Activated T-cell treated with anti-CD3 and anti-CD28 coated beads for 24 hours (primary cell): ENCODE data around the gene FANK1.

Source experiments
- DNase-seq: peaks from one replicate; pipeline ENCODE4 v3.0.0-alpha.2; 2020; ENCODE audit warnings: low read depth

Gene FANK1

DNA sequence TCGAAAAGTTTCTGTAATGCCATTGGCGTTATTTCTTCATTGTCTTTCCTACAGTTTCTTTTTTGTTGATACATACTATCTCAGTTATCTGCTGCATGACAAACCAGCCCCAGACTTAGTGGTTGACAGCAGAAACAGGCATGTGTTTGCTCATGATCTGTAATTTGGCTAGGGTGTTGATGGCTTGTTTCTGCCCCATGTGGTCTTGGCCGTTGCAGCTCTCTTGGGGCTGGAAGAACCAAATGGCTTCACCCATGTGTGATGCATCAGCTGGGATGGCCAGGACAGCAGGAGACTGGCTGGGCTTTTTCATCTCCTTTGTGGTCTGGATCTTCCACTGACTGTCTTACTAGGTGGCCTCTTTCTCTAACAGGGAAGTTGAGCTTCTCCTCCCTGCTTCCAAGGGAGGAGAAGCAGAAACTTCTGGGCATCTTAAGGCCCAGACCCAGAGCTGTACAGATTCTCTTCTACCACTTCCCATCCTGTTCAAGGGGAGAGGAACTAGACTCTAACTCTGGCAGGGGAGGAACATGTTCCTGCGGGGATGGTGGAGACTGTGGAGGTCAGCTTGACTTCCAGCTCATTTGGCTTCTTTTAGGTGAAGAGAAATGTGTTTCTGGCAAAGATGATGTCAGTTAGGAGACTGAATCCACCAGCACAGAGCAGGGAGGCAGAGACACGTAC, 89.3 kb downstream of the FANK1 start:
- no peak for DNase-seq

DNA sequence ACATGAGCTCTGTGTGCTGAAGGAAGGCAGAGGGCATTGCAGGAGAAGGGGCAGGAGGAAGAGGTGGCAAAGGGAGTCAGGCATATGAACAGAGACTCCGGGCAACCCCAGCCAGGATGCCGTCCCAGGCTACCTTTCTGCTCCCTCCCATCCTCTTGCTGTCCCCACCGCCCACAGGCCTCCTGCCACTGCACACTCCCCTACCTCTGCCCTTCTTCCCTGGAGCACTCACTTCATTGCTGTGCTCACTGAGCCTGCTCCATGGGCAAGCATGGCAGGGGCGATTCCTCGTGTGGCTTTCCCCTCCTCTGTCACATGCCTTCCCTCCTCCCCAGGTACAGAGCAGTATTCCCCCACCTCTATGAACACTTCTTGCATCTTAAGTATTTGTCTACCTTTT, 93.4 kb downstream of the FANK1 start:
- no peak for DNase-seq

DNA sequence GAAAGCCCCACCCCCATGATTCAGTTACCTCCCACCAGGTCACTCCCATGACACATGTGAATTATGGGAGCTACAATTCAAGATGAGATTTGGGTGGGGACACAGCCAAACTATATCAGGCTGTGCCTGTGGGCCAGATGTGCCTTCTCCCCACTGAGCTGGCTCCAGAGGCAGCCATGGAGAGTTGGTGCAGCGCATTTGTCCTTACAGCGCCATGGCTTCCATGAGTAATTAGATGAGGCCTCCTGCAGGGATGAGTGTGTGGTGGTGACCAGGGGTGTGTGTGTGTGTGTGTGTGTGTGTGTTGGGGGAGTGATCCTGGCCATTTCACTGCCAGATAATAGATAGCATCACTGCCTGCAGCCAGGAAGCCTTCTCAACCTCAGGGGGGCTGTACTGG, 94.6 kb downstream of the FANK1 start:
- no peak for DNase-seq

DNA sequence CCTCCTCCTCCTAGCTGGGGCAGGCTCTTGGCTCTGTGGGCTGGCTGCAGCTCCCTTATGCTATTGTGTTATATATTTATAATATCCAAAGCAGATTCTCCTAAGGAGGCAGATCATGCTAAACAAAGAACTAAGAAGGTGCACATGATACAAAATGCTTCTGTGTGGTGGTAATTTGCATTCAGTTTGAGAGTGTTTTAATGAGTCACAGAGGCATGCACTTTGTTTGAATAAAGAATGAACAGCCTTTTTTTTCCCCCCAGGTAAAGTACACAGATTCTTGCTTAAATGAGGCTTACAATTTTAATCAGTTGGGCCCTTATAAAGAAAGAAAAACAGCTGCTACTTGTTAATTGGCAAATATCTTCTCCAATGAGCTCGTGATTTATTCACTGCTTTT, 95.0 kb downstream of the FANK1 start:
- DNase-seq: no peak

DNA sequence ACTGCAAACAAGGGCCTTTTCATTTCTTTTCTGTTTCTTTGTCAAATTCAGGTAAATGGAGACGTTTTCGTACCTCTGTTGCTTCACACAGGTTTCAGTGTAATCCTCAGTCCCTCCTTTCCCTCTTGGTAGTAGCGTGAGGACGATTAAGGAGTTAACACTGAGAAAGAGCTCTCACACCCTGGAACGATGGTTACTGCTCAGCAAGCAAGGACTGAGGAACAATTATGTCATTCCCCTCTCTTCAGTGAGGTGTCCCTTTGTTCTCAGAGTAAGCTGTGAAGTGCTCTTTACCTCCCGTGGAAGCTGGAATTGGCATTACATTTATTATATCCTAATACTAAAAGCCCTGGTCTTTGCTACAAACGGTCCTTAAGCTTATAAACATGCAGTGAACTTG, 95.9 kb downstream of the FANK1 start:
- no peak for DNase-seq

DNA sequence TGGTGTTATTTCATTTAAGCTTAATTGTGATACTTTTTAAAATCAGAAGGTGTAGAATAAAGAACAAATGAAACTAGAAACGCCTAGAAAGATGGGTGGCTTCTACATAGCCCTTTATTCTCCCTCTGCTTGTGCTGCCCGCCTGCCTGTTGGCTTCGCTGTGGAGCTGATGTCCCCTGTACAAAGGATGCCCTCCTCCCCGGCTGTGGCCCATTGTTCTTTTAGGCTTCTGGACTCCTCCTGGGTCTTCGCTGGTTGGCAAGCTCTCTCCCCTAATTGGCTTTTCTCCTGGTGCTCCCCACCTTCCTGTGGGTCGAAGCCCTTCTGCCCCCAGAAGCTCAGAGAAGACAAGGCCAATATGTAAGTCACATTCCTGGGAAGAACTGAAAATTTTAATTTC, 98.2 kb downstream of the FANK1 start:
- DNase-seq: no peak

DNA sequence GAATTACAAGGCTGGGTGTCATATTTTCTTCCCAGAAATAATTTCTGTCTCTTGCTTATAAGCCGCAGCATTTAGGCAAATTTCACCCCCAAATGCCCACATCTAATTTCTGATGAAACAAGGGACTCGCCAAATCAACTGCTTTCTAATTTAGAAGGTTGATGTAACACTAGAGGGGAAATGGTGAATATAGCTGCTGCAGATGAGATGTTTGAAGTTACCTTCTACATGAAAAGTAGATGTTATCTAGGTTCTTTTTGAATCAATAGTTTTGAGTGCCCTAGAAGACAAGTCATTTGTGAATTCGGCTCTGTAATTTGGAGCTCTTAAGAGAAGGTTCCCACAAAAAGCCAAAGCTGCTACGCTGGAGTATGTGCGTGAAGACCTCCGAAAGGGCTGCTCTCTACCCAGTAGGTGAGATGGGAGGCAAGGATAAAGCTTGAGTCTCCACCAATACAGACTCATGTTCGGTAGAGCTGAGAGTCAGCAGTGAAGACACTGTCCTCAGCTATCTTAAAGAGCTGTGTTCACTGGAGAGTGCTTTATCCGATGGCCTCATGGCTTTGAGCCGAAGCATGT, 99.5 kb downstream of the FANK1 start:
- no peak for DNase-seq

DNA sequence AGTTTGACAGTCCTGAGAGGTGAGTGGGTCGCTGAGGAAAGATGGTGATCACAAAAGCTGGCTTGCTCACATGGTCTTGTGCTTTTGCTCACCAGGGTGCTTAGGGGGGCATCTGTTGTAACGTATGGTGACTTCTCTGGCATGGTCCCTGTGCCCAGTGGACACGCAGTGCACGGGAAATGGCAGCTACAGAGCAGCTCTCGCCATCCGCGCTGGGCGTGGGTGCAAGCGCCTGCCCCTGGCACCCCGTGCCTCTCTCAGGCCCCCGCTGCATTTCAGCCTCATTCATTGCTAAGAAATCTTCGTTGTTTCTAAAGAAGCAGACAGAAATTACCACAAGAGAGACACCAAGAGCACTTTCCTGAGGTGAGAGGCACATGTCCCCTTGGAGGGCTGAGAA, 101.2 kb downstream of the FANK1 start:
- DNase-seq: no peak

DNA sequence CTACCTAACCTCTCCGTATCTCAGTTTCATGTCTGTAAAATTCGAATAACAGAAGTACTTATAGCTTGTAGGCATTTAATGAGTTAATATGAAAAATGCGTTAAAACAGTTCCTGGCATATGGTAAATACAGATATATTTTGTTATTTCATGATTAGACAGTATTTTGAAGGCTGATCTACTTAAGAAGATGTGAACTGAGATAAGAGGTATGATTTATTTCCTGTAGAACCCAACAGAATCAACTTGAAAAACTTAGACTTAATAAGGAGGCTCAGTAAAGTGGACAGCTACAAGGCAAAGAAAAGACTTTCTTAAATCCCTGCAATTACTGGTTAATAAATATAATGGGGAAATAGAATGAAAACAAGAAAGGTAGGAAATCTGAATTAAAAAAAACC, 103.3 kb downstream of the FANK1 start:
- no peak for DNase-seq

DNA sequence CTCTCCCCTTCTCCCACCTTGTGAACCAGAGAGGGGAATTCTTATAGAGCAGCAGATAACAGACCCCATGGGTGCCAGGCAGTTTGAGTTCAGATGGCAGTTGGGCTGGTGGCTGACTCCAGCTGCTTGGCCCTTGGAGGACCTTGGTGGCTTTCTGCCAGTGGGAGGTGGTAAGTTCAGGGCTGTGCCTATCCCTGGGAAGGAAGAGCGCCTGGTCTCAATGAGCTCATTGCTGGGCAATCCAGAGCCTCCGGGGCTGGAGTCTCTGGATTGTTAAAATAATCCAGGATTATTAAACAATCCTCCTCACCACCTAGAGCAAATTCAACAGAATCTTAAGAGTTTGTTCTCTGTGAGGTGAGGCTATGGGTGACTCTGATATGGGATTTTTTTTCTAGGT, 105.2 kb downstream of the FANK1 start:
- DNase-seq: no peak

DNA sequence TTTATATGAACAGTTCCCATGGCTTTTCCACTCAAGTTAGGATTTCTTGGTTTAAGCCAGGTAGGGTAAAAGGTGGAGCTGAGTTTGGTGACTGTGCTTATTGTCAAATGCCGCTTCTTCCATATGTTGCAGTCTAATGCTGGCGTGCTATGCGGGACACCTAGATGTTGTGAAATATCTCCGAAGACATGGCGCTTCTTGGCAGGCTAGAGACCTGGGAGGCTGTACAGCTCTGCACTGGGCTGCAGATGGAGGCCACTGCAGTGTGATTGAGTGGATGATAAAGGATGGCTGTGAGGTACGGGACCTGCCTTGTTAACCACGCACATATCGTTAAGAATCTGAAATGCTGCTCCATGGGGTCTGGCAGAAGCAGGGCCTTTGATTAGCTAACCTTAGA, 108.4 kb downstream of the FANK1 start:
- no peak for DNase-seq

DNA sequence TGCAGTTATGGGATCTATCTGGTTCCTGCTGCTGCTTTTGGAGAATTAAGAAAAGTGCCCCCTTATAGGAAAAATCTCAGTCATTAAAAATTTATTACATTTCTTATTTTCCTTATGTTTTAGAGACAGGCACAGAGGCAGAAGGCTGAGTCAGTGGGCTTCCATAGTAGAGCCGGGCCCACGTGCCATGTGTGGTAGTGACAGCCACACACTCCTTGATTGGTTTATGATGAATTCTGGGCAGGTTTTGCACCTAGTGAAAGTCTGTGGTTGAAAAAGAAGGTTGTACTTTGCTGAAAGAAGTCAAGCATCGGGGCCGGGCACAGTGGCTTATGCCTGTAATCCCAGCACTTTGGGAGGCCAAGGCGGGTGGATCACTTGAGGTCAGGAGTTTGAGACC, 109.9 kb downstream of the FANK1 start:
- DNase-seq: no peak

DNA sequence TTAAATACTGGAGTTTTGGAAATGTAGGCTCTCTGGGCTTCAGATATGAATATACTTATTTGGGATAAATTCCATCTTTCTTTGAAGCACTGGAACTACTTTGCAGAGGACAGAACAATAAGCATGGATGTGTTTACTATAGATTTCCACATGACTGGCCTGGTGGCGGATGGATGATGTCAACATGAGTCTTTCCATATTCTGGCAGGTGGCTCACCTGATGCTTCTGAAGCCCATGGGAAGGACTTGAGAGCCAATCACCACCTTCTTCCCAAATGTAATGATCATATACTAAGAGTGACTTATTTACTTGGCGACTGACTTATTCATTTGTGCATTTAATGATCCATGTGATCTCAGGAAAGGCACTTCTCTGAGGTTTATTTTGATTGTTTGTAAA, 110.5 kb downstream of the FANK1 start:
- no peak for DNase-seq

DNA sequence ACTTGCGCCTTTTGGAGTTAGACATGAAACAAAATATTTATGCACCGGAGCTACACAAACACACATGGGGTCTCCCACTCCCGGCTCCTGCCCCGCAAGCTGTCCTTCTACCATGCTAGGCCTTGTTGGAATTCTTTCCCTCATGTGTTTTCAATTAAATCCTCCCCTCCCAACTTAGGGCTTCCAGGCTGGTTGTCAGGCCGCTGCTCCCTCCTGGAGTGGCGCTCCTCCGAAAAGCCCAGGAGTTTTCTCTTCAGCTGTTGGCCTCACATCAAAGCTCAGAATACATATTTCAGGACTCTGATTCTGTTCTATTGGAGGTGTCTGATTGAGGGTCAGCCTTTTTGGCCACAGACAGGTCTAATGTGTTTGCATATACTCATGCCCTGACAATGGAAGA, 113.3 kb downstream of the FANK1 start:
- DNase-seq: no peak

DNA sequence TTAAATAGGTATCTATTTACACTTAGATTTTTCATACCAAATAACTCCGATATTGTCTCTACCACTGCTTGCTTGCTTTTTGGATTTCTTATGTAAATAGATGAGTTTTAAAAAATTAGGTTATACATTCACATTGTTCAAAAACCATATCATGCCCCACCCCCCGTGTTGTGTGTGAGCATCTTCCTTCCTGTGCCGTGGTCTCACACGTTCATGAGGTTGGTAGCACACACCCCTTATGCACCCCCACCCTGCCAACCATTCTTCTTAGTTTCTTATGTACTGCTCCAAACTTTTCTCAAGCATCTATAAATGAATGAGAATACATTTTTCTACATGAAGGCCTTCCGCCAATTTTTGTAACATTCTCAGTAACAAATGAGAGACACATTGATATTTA, 115.6 kb downstream of the FANK1 start:
- no peak for DNase-seq

DNA sequence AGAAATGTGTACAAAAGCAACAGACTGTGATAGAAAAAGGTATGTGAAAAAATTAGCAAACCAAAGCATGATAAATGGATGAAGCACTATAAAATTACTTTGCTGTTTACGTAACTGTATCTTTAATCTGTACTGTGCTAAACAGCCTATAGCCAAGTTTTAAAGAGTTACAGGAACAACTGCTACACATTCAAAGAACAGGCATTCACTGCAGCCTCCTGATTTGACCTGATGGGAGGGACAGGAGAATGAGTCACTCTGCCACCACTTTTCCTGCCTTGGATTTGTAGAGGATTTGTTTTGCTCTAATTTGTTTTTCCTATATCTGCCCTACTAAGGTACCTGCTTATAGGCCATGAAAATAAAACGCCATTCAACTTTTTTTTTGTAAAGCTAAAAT, 116.1 kb downstream of the FANK1 start:
- DNase-seq: no peak

DNA sequence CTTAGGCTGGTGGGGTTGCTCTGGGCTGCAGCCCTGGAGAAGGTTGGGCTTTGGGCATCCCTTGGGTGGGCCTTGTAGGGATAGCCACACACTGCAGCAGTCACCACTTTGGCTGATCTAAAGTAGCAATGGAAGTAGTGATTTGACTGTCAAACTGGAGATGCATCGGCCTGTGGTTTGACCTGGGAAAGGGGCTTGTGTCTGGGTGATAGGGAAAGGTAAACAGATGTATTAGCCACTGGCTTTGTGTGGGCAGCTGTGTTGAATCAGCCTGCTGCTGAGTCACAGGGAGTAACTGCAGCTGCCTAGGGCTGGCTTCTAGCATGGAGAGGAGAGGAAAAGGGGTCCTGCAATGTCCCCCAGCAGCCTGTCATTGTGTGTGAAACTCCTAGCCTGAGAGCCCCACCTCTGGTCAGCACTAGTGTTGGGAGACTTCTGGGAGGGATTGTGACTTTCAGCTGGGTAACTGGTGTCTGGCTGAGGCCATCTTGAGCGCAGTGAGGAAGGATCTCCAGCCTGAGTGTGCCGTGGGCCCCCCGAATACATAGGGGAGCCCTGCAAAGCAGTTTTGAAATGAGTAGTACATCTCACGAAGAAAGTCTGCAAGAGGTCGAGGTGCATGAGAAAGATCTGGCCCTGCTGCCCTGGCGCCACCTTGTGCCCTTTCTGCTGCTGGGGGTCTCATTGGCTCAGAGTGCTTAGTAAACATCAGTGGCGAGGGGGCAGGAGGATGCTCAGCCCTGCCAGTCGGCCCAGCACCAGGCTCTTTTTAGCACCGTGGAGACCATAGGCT, 117.3 kb downstream of the FANK1 start:
- DNase-seq: no peak

DNA sequence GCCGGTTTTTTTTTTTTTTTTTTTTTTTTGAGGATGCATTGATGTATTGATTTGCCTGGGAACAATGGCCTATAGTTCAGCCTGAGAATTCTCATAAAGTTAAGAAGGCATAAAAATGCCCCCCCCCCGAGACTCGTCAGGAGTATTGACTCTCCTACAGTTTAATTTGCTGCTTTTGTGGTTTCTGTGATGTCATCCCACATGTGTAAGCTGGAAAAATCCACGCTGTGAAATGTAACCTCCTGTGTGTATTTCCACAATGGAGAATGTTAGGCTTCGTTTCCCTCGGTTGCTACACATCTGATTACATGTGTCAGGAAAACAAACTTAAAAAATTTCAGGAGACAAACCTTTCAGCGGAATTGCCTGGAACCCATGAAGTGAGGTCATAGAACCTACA, 117.9 kb downstream of the FANK1 start:
- no peak for DNase-seq

DNA sequence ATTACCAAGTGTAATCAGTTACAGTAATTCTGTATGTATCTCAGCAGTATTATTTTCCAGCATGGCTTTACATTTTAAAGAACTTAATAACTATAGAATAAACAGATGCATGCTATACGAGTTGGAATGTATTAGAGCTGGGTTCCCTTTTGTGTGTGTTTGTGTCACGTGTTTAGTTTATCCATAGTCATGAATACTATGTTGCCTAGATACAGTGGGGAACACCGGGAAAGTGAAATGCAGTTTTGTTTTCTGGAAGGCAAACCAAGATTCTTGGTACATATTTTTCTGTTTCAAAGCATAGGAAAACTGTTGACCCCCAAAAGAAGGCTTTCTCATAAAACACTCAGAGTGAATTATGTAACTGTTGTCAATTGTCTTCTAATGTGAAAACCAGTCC, 119.0 kb downstream of the FANK1 start:
- no peak for DNase-seq

DNA sequence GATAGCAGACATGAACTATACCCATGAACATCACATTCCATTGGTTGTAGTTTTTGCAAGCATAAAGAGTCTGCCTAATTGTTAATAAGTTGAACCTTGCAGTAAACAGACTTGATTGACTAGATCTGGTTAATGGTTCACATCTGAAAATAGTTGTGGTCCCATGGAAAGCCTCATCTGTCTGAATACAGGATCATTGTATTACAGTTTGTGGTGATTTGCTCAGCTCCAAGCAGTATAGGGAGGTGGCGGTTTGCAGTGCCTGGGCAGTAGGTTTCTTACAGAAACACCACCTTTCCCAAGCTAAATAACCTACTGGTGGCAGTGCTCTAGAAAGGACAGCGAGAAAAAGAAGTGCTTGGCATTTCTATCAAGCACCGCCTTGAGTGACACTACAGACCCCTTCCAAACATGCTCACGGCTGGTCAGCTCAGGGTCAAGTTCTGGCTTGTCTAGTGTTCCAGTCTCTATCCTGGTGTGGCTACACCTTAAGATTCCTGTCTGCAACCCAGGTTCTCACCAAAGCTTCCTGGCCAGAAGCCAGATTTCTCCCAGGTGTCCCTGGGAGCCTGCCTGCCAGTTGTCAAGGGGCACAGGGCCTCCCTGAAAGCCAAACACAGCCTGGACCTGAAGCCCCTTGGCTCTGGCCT, 119.9 kb downstream of the FANK1 start:
- no peak for DNase-seq

DNA sequence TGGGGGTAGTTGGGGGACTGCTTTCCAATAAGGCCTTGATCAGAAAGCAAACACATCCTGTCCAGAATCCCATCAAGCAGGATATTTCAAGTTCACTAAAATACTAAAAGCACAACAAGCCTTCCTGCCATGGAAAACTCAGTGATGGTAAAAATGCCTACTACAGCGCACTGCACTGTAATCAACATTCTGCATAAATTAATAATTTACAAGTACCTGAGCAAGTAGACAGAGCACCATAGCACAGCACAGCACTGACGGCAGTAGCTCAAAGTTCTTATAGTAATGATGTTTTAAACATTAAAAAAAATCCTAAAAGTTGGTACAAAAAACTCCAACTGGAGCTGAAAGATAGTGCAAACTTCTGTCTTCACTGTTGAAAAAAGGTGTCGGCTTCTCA, 120.5 kb downstream of the FANK1 start:
- no peak for DNase-seq

DNA sequence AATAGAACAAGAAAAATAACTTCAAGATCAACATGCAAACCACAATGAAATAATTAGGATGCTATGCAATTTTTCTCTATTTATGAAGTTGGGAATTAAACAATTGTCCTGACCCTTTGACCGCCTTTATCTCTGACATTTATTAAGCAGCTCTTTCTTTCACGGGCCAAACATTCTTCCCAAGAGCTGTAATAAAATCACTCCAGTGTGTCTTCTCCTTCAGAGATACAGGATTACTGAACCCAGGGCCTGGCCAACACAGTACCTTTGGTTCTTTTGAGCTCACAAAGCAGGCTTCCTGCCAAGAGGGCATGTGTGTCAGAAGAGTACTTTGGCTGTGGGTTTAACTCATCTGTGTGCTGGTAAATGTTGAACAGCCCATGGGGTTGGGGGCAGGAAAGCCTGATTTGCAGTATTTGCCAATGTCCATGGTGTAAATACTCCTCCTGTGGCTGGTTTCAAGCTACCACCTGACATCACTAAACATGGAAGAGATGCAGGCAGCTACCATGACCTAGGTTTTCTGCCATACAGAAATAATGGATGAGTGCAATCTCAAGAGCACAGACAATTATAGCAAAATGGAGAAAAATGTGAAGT, 121.7 kb downstream of the FANK1 start:
- DNase-seq: no peak
